ENCODE results near the gene BOLL.

- TF ChIP-seq CTCF (IDR thresholded peaks at IDR 0.05) (no peak), POLR2AphosphoS5 (IDR thresholded peaks at IDR 0.05) (no peak), POLR2A (IDR thresholded peaks at IDR 0.05) (no peak), EP300 (IDR thresholded peaks at IDR 0.05) (no peak)
Observed at GRCh38 chr2:197827618-197828017, 42.5 kb upstream of the BOLL start.

Measured in gastroesophageal sphincter (tissue), 3 donors.